ENCODE data around the gene SMCP.

DNA sequence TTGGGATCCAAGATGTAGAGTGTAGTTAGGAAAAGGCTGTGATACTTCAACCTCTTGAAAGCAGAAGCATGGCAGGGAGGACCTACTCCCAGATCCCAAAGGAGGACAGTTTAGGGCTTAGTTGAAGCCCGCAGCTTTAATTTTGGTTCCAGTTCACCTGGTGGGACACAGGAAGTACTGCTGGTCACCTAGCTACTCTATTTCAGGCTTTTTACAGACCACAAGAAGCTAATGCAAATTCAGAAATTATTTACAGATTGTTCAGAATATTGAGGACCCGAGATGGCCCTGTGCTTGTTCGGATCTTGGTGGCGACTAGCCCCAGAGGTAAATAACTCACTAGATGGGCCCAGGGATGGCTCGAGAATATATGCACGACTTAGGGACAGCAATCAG, 6.4 kb upstream of the SMCP start:
- TF ChIP-seq POLR2A (IDR thresholded peaks at IDR 0.05; ENCODE audit: low read depth, low read length) (no peak), POLR2AphosphoS5 (IDR thresholded peaks at IDR 0.05; ENCODE audit: low read depth, low read length) (no peak)
